Parathyroid adenoma (tissue), 2 donors: ENCODE data around the gene INO80E.

Source experiments
- H2AFZ ChIP-seq: fragments of 300-600 bp; sonication (generic); one replicate; pipeline ENCODE4 v1.7.0; 2017; ENCODE audit warnings: antibody characterized with exemption, mild to moderate bottlenecking
- H3K27ac ChIP-seq: fragments of 300-600 bp; sonication (generic); one replicate; pipeline ENCODE4 v1.7.0; 2017
- H3K27me3 ChIP-seq: fragments of 300-600 bp; sonication (generic); one replicate; pipeline ENCODE4 v1.7.0; 2017; ENCODE audit warnings: low read length; ENCODE audit not compliant: control insufficient read depth, insufficient read depth
- H3K36me3 ChIP-seq: fragments of 300-600 bp; sonication (generic); one replicate; pipeline ENCODE4 v1.7.0; 2017; ENCODE audit warnings: low read length; ENCODE audit not compliant: control insufficient read depth, insufficient read depth
- H3K4me1 ChIP-seq: fragments of 300-600 bp; sonication (generic); one replicate; pipeline ENCODE4 v1.7.0; 2017; ENCODE audit warnings: control low read depth
- H3K4me2 ChIP-seq: fragments of 300-600 bp; sonication (generic); one replicate; pipeline ENCODE4 v1.7.0; 2017; ENCODE audit warnings: low read length
- H3K4me3 ChIP-seq: fragments of 300-600 bp; sonication (generic); one replicate; pipeline ENCODE4 v1.7.0; 2017; ENCODE audit warnings: low read depth, low read length
- H3K79me2 ChIP-seq: fragments of 300-600 bp; sonication (generic); one replicate; pipeline ENCODE4 v1.7.0; 2017; ENCODE audit warnings: control low read depth
- H3K9ac ChIP-seq: fragments of 300-600 bp; sonication (generic); one replicate; pipeline ENCODE4 v1.7.0; 2017; ENCODE audit warnings: mild to moderate bottlenecking
- H3K9me3 ChIP-seq: fragments of 300-600 bp; sonication (generic); one replicate; pipeline ENCODE4 v1.7.0; 2017; ENCODE audit warnings: low read length; ENCODE audit not compliant: control insufficient read depth
- TF ChIP-seq, protein P1 (sequence below): fragments of 300-600 bp; sonication (generic); IDR thresholded peaks from one replicate; pipeline ENCODE4 v1.7.0; 2017; ENCODE audit warnings: antibody characterized with exemption, mild to moderate bottlenecking
- donor health status: primary hyperparathyroidism.

INO80E gene

DNA sequence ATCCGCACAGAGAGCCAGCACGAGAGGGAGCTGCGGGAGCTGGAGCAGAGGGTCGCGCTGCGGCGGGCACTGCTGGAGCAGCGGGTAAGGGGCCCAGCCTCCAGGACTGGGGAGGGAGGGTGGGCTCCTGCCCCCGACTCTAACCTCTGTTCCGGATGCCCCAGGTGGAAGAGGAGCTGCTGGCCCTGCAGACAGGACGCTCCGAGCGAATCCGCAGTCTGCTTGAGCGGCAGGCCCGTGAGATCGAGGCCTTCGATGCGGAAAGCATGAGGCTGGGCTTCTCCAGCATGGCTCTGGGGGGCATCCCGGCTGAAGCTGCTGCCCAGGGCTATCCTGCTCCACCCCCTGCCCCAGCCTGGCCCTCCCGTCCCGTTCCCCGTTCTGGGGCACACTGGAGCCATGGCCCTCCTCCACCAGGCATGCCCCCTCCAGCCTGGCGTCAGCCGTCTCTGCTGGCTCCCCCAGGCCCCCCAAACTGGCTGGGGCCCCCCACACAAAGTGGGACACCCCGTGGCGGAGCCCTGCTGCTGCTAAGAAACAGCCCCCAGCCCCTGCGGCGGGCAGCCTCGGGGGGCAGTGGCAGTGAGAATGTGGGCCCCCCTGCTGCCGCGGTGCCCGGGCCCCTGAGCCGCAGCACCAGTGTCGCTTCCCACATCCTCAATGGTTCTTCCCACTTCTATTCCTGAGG lies 5.0 kb upstream of the INO80E start:
- H3K36me3 ChIP-seq: no peaks in the 10 kb centered on the region
- H3K27me3 ChIP-seq: no peaks in the 10 kb centered on the region
- H3K9me3 ChIP-seq: no peaks in the 10 kb centered on the region
- H3K4me3 ChIP-seq: no peak overlapping the region
- no peak overlapping the region for H3K9ac ChIP-seq
- TF ChIP-seq, protein P1, sequence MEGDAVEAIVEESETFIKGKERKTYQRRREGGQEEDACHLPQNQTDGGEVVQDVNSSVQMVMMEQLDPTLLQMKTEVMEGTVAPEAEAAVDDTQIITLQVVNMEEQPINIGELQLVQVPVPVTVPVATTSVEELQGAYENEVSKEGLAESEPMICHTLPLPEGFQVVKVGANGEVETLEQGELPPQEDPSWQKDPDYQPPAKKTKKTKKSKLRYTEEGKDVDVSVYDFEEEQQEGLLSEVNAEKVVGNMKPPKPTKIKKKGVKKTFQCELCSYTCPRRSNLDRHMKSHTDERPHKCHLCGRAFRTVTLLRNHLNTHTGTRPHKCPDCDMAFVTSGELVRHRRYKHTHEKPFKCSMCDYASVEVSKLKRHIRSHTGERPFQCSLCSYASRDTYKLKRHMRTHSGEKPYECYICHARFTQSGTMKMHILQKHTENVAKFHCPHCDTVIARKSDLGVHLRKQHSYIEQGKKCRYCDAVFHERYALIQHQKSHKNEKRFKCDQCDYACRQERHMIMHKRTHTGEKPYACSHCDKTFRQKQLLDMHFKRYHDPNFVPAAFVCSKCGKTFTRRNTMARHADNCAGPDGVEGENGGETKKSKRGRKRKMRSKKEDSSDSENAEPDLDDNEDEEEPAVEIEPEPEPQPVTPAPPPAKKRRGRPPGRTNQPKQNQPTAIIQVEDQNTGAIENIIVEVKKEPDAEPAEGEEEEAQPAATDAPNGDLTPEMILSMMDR: no peak
- no peak overlapping the region for H3K4me2 ChIP-seq
- H3K79me2 ChIP-seq: no peaks in the 10 kb centered on the region
- H3K27ac ChIP-seq: no peak overlapping the region
- H2AFZ ChIP-seq: no peak overlapping the region
- H3K4me1 ChIP-seq: peaks cover 6% of the 10 kb centered on the region

DNA sequence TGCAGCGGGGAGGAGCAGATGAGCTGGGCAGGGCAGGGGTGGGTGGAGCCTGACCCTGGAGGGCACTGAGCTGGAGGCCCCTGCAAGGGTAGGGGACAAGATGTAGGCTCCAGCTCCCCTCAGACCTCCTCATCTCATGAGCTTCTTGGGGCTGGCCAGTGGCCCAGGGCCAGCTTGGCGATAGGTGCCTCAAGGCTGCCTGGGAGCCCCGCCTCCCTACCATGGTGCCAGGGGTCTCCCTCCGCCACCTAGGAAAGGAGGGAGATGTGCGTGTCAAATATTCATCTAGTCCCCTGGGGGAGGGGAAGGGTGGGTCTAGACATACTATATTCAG lies 4.5 kb upstream of the INO80E start:
- Histone ChIP-seq H3K9me3 (no peaks in the 10 kb centered on the region), H3K36me3 (no peaks in the 10 kb centered on the region), H3K4me2 (no peak overlapping the region), H2AFZ (no peak overlapping the region), H3K4me1 (peaks cover 6% of the 10 kb centered on the region), H3K9ac (no peak overlapping the region), H3K4me3 (no peak overlapping the region), H3K27me3 (no peaks in the 10 kb centered on the region), H3K79me2 (no peaks in the 10 kb centered on the region), H3K27ac (no peak overlapping the region)
- TF ChIP-seq, protein P1: no peak

GRCh38 chr16:29992344-29992967 lies 3.6 kb upstream of the INO80E start:
- H3K9me3 ChIP-seq: no peaks in the 10 kb centered on the region
- TF ChIP-seq, protein P1: no peak
- H2AFZ ChIP-seq: no peak overlapping the region
- no peak overlapping the region for H3K9ac ChIP-seq
- peaks cover 5% of the 10 kb centered on the region for H3K79me2 ChIP-seq
- H3K4me1 ChIP-seq: peaks cover 10% of the 10 kb centered on the region
- no peak overlapping the region for H3K27ac ChIP-seq
- H3K36me3 ChIP-seq: no peaks in the 10 kb centered on the region
- no peak overlapping the region for H3K4me3 ChIP-seq
- no peaks in the 10 kb centered on the region for H3K27me3 ChIP-seq
- H3K4me2 ChIP-seq: no peak overlapping the region

GRCh38 chr16:29993191-29993902 lies 2.7 kb upstream of the INO80E start:
- Histone ChIP-seq H3K4me3 (no peak overlapping the region), H3K4me1 (peaks cover 10% of the 10 kb centered on the region), H3K27ac (no peak overlapping the region), H3K36me3 (no peaks in the 10 kb centered on the region), H2AFZ (no peak overlapping the region), H3K27me3 (no peaks in the 10 kb centered on the region), H3K9ac (no peak overlapping the region), H3K9me3 (no peaks in the 10 kb centered on the region), H3K4me2 (no peak overlapping the region), H3K79me2 (peaks cover 5% of the 10 kb centered on the region)
- TF ChIP-seq, protein P1: no peak
